ENCODE measurements around the gene SMIM28.
A peak's percentile ranks its signal among the peaks of the same experiment; 100 is the strongest.

DNA sequence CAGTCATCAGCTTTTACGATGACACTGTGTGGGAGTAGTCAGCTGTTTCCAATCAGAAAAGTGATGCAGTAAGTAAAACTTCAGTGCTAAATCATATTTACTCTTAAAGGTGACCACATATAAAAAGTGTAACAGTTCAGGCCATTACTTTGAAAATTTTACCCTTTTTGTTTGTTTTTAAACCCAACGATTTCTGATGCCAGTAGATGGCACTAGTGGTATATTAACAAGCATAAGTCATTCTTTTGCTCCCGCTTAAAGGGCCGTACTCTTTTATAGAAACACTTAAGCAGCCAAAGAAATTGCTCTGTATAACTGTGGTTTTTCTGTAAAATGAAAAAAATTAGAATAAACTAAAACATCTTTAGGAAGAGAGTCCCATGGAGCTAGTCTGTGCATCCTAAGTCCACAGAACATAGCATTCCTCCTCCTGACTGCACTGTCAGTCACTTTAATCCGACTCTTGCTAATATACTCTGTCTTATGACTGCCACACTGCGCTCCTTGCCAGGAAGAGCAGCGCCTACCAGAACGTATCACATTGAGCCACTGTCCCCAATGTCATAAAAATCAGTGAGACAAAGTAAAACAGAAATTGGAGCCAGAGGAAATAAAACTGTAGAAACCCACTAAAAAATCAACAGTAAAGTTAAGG is 51.4 kb downstream of the SMIM28 start:
- TF ChIP-seq POLR2AphosphoS5 (IDR thresholded peaks at IDR 0.05; ENCODE audit: low read depth, low read length) = 0 out of 2 replicates have a peak, but pooled peaks have one; percentile 5
- TF ChIP-seq, protein P1, sequence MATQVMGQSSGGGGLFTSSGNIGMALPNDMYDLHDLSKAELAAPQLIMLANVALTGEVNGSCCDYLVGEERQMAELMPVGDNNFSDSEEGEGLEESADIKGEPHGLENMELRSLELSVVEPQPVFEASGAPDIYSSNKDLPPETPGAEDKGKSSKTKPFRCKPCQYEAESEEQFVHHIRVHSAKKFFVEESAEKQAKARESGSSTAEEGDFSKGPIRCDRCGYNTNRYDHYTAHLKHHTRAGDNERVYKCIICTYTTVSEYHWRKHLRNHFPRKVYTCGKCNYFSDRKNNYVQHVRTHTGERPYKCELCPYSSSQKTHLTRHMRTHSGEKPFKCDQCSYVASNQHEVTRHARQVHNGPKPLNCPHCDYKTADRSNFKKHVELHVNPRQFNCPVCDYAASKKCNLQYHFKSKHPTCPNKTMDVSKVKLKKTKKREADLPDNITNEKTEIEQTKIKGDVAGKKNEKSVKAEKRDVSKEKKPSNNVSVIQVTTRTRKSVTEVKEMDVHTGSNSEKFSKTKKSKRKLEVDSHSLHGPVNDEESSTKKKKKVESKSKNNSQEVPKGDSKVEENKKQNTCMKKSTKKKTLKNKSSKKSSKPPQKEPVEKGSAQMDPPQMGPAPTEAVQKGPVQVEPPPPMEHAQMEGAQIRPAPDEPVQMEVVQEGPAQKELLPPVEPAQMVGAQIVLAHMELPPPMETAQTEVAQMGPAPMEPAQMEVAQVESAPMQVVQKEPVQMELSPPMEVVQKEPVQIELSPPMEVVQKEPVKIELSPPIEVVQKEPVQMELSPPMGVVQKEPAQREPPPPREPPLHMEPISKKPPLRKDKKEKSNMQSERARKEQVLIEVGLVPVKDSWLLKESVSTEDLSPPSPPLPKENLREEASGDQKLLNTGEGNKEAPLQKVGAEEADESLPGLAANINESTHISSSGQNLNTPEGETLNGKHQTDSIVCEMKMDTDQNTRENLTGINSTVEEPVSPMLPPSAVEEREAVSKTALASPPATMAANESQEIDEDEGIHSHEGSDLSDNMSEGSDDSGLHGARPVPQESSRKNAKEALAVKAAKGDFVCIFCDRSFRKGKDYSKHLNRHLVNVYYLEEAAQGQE (IDR thresholded peaks at IDR 0.05; ENCODE audit: insufficient read depth in 1 of 2, low read depth in 2 of 2, low read length in 2 of 2) = no peak
